ENCODE data around the gene HIGD1A. TPM values are rescaled to one million over a fixed set of nuclear protein-coding genes. Genes with fewer than 3 reads are reported as not detected.

HIGD1A gene
- polyA plus RNA-seq, 1 donor (not counting 4 experiments of a cell fraction or from before 2014, with no cell fraction given), result 443 TPM

GRCh38 chr3:42733501-42734262, 70.6 kb downstream of the HIGD1A start:
- no peak overlapping the region for H2AFZ ChIP-seq (ENCODE audit: control insufficient read depth, low read length)
- H3K27ac ChIP-seq (ENCODE audit: control insufficient read depth, insufficient read depth, low read length), result no peak overlapping the region
- TF ChIP-seq CTCF (optimal IDR thresholded peaks at IDR 0.05 in 1 of 3, IDR thresholded peaks at IDR 0.05 in 1 of 3, conservative IDR thresholded peaks at IDR 0.05 in 1 of 3; ENCODE audit: extremely low read depth in 1 of 3, insufficient read depth in 2 of 3, low read length in 3 of 3) (no peak), EZH2 (IDR thresholded peaks at IDR 0.05; ENCODE audit: low read length) (no peak)
- DNase-seq (ENCODE audit: low read depth, low spot score) (no peak), FAIRE-seq (no peak)
- H4K20me1 ChIP-seq (ENCODE audit: control insufficient read depth, extremely low read depth, insufficient read depth, low read length), result no peaks in the 10 kb centered on the region
- H3K36me3 ChIP-seq (ENCODE audit: control insufficient read depth in 2 of 2, extremely low read depth in 1 of 2, insufficient read depth in 2 of 2, low read length in 2 of 2), result no peaks in the 10 kb centered on the region
- no peaks in the 10 kb centered on the region for H3K4me1 ChIP-seq (ENCODE audit: control insufficient read depth, extremely low read depth, insufficient read depth, low read length)
- no peaks in the 10 kb centered on the region for H3K9me1 ChIP-seq (ENCODE audit: control insufficient read depth, extremely low read depth, insufficient read depth, low read length)
- dilution Hi-C loops (cut with MboI; ENCODE audit: extremely low pct_ligation_motif_present, low sequenced_read_pairs), result no loop called here
- H3K4me3 ChIP-seq (ENCODE audit: control insufficient read depth in 2 of 3, extremely low read depth in 1 of 3, insufficient read depth in 2 of 3, low read depth in 1 of 3, low read length in 3 of 3), result no peak overlapping the region
- H3K9ac ChIP-seq (ENCODE audit: control insufficient read depth, extremely low read depth, insufficient read depth, low read length), result no peak overlapping the region
- H3K4me2 ChIP-seq (ENCODE audit: control insufficient read depth, extremely low read depth, insufficient read depth, low read depth, low read length), result no peak overlapping the region
- no peaks in the 10 kb centered on the region for H3K9me3 ChIP-seq (ENCODE audit: control insufficient read depth, low read depth, low read length)
- H3K27me3 ChIP-seq (ENCODE audit: control insufficient read depth, extremely low read depth, insufficient read depth, low read length), result peaks cover 4% of the 10 kb centered on the region
- no peaks in the 10 kb centered on the region for H3K79me2 ChIP-seq (ENCODE audit: control insufficient read depth, insufficient read depth, low read length)

Small RNA genes within 50 kb of the gene (small RNA-seq; reads per million reads assigned to genes)
- 0 to 0.25 (median 0) reads per million in 3 experiments for gene CCDC13 (ENCODE audit: insufficient read length in 3 of 3, low read depth in 3 of 3, low replicate concordance in 1 of 3)

Other genes starting within 250 kb of the HIGD1A start
- 45.3 to 58.4 TPM (median 54.9 TPM) in 3 replicates for gene SEC22C, start 222.5 kb downstream of the HIGD1A start, polyA plus RNA-seq
- gene SS18L2, start 213.6 kb downstream of the HIGD1A start, polyA plus RNA-seq, result 27.6 to 48.3 TPM (median 36.2 TPM) in 3 replicates
- gene NKTR, start 203.8 kb downstream of the HIGD1A start, polyA plus RNA-seq, result 15.2 to 38.6 TPM (median 25.3 TPM) in 3 replicates
- 5.1 to 10.6 TPM (median 8.0 TPM) in 3 replicates for gene ZBTB47, start 150.8 kb downstream of the HIGD1A start, polyA plus RNA-seq
- gene KLHL40, start 119.0 kb downstream of the HIGD1A start, polyA plus RNA-seq, result not detected in 3 replicates
- not detected in 3 replicates for gene HHATL, start 101.7 kb downstream of the HIGD1A start, polyA plus RNA-seq
- gene CCDC13, start 31.2 kb downstream of the HIGD1A start, polyA plus RNA-seq, result 0.06 to 0.21 TPM (median 0.17 TPM) in 3 replicates
- gene ACKR2, start 5.0 kb upstream of the HIGD1A start, polyA plus RNA-seq, result 0.22 to 0.23 TPM (median 0.23 TPM) in 3 replicates
- gene CYP8B1, start 71.4 kb upstream of the HIGD1A start, polyA plus RNA-seq, result not detected in 3 replicates
- gene ZNF662, start 101.7 kb upstream of the HIGD1A start, polyA plus RNA-seq, result 0.57 to 1.4 TPM (median 1.1 TPM) in 3 replicates
- gene GASK1A, start 174.8 kb upstream of the HIGD1A start, polyA plus RNA-seq, result 0.16 to 0.58 TPM (median 0.30 TPM) in 3 replicates